HG03354 (cell line): Measurements from ENCODE around the gene LRRC61.
"Not testable (repeated sequence)": the region's sequence is repeated elsewhere in the genome, so short reads cannot be mapped to it uniquely, and the experiment has no call there.

ENCODE experiments used
- ATAC-seq: cut with Tn5 transposase; IDR thresholded peaks from one replicate; pipeline ENCODE4 v1.9.1; 2021; ENCODE audit warnings: mild to moderate bottlenecking; ENCODE audit not compliant: unreplicated experiment, poor library complexity, severe bottlenecking

Gene LRRC61

GRCh38 chr7:150378853-150379440 lies 55.8 kb downstream of the LRRC61 start, which contains the start of gene ZNF775:
ZNF775 (plus strand) TSS chr7:150379330; CDS start chr7:150388471, 9,141 bp downstream.
- ATAC-seq: peak; percentile 76

DNA sequence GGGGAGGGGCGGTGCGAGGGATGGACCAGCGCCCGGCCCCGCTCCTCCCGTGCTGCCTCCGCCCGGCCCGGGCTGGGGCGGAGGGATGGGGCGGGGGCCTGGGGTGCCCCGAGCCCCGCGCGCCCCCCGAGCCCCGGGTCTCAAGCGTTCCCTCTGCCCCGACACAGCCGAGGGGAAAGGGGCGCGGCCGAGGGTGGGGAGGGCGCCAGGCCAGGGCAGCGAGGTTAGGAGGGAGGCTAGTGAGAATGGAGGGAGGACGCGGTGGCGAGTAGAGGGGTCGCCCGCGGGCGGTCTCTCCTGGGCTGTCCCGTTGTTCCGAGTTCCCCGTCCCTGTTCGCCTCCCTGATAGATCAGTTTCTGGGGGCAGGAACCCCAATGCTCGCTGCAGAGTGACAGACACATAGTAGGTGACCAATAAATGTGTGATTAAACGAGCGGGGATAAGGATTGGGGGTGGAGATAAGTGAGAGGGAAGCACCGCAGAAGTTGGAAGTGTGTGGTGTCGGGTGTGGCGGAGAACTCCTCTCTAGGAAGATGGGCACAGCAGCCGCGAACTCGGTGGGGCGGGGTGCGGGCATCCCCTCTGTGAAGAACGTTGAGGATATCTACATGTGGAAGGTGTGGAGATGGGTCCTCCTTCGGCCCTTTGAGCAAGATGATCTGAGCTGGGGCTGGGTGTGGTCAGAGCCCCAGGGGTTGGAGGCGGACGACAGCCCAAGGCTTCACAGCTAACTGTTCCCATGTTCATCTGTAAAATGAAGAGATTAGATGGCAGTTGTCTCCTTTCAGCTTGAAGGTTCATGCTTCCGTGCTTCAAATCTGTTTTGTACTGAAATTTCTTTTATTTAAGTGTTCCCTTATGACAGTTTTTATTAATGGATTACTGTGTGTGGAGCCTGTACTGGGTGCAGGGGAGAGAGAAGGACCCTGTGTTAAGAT lies 56.6 kb downstream of the LRRC61 start:
- no peak for ATAC-seq

GRCh38 chr7:150380463-150380862 lies 57.3 kb downstream of the LRRC61 start:
- ATAC-seq: no peak

- ATAC-seq: no peak
Observed at GRCh38 chr7:150381096-150381495, 57.9 kb downstream of the LRRC61 start.

DNA sequence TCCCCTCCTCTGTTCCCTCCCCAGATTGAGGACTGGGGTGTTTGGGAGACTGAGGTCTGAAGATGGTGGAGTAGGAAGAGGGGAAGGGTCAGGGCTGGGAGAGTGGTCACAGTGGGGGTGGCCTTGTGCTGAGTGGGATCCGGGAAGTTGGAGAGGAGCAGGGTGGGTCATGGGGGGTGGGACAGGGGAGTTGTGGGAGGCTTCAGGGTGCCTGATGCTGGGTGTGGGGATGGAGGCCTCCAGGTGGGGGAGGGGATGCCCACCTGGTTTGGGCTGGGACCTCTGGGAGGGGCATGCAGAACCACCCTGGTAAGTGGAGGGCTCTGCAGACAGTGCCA lies 58.6 kb downstream of the LRRC61 start:
- ATAC-seq: no peak

DNA sequence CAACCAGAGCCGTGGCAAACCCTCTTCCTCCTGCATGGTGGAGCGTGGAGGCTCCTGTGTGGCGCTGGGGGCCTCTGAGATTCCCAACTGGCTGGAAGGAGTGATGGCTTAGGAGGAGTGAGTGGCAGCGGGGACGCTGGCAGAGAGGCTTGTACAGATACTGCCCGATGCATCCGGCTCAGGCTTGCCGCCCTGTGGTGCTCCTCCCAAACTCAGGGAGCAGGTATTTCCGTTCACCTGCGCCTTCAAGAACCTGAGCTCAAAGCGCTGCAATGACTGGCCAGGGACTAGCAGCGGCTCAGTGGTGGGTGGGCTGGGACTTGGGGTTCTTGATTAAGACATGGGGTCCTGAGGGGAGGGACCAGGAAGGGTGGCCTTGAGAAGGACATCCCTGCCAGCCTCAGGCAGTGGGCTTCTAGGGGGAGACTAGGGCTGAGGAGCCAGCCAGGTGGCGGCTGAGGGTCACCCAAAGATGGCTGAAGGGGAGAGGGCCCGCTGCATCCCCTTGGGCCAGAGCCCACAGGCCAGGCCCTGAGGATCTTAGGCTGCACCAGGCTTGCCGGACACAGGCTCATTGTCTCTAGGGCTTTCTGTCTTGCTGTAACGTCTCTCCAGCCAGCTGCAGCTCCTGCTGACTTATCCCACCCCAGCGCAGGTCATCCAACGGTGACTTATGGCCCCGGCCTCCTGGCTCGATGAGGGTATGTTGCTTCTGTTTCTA lies 59.1 kb downstream of the LRRC61 start:
- no peak for ATAC-seq

DNA sequence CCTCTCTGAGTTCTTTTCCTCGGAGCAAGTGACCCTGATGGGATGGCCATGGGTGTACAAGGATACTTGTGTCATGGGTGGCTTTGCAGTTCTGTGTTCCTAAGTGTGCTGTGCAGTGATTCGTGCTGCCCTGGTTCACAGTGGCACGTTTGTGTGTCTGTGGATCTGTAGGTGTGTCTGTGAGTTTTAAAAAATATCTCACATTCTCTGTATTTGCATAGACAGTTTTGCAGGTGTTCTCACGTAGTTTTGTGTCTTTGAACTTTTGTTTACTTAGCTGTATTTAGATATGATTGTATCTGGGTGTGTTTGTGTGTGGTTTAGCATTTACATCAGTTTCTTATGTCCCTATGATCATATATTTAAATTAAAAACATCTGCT lies 59.7 kb downstream of the LRRC61 start:
- ATAC-seq: no peak

- no peak for ATAC-seq
Observed at GRCh38 chr7:150383710-150384397, 60.7 kb downstream of the LRRC61 start.

DNA sequence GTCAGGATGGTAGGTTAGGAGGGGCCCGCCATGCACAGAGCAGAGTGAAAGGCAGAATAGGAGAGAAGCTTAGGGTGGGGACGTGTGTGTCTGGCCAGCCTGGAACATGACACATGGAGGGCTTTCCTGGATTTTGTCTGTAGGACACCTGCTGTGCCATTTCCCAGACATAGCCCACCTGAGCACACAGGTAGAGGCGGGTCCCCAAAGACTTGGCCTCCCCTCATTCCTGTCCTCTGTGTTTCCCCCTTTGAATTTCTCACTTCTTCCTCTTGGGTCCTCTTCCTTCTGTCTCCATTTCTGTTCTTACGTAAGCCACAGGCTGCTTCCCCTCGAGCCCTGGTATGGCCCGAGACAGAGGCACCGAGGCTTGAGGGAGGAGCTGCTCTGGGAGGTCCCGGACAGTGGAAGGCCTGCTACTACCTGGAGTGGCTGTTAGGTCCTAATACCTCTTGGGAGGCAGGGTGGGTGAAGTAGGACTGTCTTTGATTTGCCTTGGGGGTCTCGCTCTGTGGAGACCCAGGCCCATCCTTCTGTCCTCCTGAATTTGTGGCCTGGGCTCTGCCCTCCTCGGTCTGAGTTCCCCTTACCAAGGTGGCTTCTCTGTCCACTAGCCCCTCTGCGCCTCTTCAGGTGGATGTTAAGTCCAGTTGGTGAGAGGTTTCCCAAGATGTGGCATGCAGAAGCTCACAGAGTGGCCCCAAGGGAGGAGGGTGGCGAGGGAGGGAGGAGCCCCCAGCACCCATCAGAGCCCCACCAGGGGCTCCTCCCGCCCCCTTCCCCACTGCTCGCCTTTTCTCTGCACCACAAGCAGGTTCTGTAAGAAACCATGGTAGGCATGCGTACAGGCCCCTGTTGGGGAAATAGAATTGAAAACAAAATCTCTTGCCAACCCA lies 61.5 kb downstream of the LRRC61 start:
- ATAC-seq: no peak

DNA sequence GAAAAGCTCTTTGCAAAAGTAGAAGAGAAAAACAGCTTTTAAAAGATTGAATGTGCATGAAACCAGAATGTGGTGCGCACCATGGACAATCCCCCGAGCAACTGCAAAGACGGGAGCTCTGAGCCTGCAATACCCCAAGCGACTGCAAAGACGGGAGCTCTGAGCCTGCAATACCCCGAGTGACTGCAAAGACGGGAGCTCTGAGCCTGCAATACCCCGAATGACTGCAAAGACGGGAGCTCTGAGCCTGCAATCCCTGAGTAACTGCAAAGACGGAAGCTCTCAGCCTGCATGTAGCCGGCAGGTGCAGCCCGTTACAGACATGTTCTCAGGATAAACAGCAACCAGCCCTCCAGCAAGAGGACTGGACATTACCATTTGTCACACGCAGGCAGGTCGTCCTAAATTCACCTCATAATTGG lies 62.2 kb downstream of the LRRC61 start:
- ATAC-seq: no peak

GRCh38 chr7:150385884-150386283 lies 62.7 kb downstream of the LRRC61 start:
- ATAC-seq: not testable (repeated sequence)
